PFSK-1 (cell line): Measurements from ENCODE around the gene DCC.

Experiments
- POLR2AphosphoS5 ChIP-seq: IDR thresholded peaks from 2 replicates; pipeline ENCODE4 v1.6.1; 2012; ENCODE audit warnings: low read depth, mild to moderate bottlenecking, control low read depth, low read length, moderate library complexity
- TF ChIP-seq, protein P1 (sequence below), 2 experiments: IDR thresholded peaks; 2 replicates each; pipeline versions ENCODE4 v1.6.1 to v1.8.0; 2011 to 2012; ENCODE audit warnings: low read depth in 2 of 2, low read length in 2 of 2, control low read depth in 1 of 2, inconsistent platforms in 1 of 2, mild to moderate bottlenecking in 1 of 2, moderate library complexity in 1 of 2; ENCODE audit not compliant: insufficient read depth in 1 of 2

DNA sequence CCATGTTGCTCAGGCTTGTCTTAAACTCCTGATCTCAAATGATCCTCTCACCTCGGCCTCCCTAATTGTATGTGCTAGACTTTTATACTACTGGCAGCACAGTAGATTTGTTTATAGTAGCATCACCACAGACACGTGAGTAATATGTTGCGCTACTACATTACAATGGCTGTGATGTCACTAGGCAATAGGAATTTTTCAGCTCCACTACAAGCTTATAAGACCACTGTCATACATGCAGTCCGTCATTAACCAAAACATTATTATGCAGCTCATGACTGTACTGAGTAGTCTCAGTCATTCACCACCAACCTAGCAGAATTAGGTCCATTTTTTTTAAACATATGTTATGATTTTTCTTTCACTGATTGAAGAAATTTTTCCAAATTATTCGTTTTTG is 398.9 kb downstream of the DCC start:
- TF ChIP-seq, protein P1, sequence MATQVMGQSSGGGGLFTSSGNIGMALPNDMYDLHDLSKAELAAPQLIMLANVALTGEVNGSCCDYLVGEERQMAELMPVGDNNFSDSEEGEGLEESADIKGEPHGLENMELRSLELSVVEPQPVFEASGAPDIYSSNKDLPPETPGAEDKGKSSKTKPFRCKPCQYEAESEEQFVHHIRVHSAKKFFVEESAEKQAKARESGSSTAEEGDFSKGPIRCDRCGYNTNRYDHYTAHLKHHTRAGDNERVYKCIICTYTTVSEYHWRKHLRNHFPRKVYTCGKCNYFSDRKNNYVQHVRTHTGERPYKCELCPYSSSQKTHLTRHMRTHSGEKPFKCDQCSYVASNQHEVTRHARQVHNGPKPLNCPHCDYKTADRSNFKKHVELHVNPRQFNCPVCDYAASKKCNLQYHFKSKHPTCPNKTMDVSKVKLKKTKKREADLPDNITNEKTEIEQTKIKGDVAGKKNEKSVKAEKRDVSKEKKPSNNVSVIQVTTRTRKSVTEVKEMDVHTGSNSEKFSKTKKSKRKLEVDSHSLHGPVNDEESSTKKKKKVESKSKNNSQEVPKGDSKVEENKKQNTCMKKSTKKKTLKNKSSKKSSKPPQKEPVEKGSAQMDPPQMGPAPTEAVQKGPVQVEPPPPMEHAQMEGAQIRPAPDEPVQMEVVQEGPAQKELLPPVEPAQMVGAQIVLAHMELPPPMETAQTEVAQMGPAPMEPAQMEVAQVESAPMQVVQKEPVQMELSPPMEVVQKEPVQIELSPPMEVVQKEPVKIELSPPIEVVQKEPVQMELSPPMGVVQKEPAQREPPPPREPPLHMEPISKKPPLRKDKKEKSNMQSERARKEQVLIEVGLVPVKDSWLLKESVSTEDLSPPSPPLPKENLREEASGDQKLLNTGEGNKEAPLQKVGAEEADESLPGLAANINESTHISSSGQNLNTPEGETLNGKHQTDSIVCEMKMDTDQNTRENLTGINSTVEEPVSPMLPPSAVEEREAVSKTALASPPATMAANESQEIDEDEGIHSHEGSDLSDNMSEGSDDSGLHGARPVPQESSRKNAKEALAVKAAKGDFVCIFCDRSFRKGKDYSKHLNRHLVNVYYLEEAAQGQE (IDR thresholded peaks at IDR 0.05; ENCODE audit: insufficient read depth in 1 of 2, low read depth in 2 of 2, low read length in 2 of 2): no peak
- TF ChIP-seq POLR2AphosphoS5: no peak
